KMS-11 (cell line): ENCODE data around the gene SHCBP1L.

Source experiments
- H2AFZ ChIP-seq: fragments of 200-600 bp; sonication (generic); 2 replicates; pipeline ENCODE4 v1.6.1; 2016; ENCODE audit warnings: antibody characterized with exemption, mixed run types, low read depth
- H3K27ac ChIP-seq: fragments of 200-600 bp; sonication (generic); 2 replicates; pipeline ENCODE4 v1.6.1; 2016; ENCODE audit warnings: mild to moderate bottlenecking, mixed run types
- H3K27me3 ChIP-seq: fragments of 200-600 bp; sonication (generic); 2 replicates; pipeline ENCODE4 v1.6.1; 2017; ENCODE audit warnings: mild to moderate bottlenecking, low read depth, mixed run types, moderate library complexity; ENCODE audit not compliant: insufficient read depth
- H3K36me3 ChIP-seq: fragments of 200-600 bp; sonication (generic); 2 replicates; pipeline ENCODE4 v1.6.1; 2017; ENCODE audit warnings: mild to moderate bottlenecking, mixed run types; ENCODE audit not compliant: insufficient read depth
- H3K4me1 ChIP-seq: fragments of 200-600 bp; sonication (generic); 2 replicates; pipeline ENCODE4 v1.6.1; 2016; ENCODE audit warnings: mild to moderate bottlenecking, low read depth, mixed run types; ENCODE audit not compliant: poor library complexity, severe bottlenecking
- H3K4me2 ChIP-seq: fragments of 200-600 bp; sonication (generic); 2 replicates; pipeline ENCODE4 v1.7.0; 2016; ENCODE audit warnings: mild to moderate bottlenecking, mixed run types
- H3K4me3 ChIP-seq: fragments of 200-600 bp; sonication (generic); IDR thresholded peaks from 2 replicates; pipeline ENCODE4 v1.6.1; 2017; ENCODE audit warnings: low read depth, low read length, mixed read lengths; ENCODE audit not compliant: insufficient read depth
- H3K79me2 ChIP-seq: fragments of 200-600 bp; sonication (generic); 2 replicates; pipeline ENCODE4 v1.6.1; 2016; ENCODE audit warnings: low read depth, mixed run types; ENCODE audit not compliant: insufficient read depth
- H3K9ac ChIP-seq: fragments of 200-600 bp; sonication (generic); 2 replicates; pipeline ENCODE4 v1.6.1; 2016; ENCODE audit warnings: mild to moderate bottlenecking, mixed run types
- H4K20me1 ChIP-seq: fragments of 200-600 bp; sonication (generic); 2 replicates; pipeline ENCODE4 v1.6.1; 2016; ENCODE audit warnings: mild to moderate bottlenecking, mixed run types; ENCODE audit not compliant: insufficient read depth
- TF ChIP-seq, protein P1 (sequence below): fragments of 200-600 bp; sonication (generic); conservative IDR thresholded peaks from 2 replicates; pipeline ENCODE4 v1.6.1; 2017; ENCODE audit warnings: low read depth, mild to moderate bottlenecking, antibody characterized with exemption, low read length, moderate library complexity, mixed read lengths

The SHCBP1L gene

DNA sequence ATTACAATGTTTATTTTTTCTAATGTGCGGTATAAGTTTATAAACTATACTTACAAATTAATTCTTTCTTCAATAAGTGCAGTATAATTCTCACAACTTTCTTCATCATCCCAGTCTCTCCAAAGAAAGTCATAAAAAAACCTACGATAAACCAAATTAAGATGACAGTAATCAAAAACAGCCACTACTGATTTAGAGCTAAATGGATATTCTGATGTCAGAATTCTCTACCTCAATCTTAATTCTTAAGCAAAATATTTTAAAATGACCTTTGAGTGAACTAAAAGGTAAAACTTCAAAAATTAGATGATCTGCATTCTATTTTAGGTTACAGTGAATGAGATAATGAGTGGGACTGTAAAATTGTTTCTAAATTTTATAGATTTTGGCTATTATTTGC lies 13.6 kb downstream of the SHCBP1L start:
- TF ChIP-seq, protein P1, sequence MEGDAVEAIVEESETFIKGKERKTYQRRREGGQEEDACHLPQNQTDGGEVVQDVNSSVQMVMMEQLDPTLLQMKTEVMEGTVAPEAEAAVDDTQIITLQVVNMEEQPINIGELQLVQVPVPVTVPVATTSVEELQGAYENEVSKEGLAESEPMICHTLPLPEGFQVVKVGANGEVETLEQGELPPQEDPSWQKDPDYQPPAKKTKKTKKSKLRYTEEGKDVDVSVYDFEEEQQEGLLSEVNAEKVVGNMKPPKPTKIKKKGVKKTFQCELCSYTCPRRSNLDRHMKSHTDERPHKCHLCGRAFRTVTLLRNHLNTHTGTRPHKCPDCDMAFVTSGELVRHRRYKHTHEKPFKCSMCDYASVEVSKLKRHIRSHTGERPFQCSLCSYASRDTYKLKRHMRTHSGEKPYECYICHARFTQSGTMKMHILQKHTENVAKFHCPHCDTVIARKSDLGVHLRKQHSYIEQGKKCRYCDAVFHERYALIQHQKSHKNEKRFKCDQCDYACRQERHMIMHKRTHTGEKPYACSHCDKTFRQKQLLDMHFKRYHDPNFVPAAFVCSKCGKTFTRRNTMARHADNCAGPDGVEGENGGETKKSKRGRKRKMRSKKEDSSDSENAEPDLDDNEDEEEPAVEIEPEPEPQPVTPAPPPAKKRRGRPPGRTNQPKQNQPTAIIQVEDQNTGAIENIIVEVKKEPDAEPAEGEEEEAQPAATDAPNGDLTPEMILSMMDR: no peak
- H3K4me3 ChIP-seq: no peak overlapping the region
- no peak overlapping the region for H3K27ac ChIP-seq
- no peaks in the 10 kb centered on the region for H3K4me1 ChIP-seq
- no peak overlapping the region for H2AFZ ChIP-seq
- H3K36me3 ChIP-seq: no peaks in the 10 kb centered on the region
- no peaks in the 10 kb centered on the region for H3K79me2 ChIP-seq
- H4K20me1 ChIP-seq: no peaks in the 10 kb centered on the region
- no peak overlapping the region for H3K9ac ChIP-seq
- no peaks in the 10 kb centered on the region for H3K27me3 ChIP-seq
- no peak overlapping the region for H3K4me2 ChIP-seq

DNA sequence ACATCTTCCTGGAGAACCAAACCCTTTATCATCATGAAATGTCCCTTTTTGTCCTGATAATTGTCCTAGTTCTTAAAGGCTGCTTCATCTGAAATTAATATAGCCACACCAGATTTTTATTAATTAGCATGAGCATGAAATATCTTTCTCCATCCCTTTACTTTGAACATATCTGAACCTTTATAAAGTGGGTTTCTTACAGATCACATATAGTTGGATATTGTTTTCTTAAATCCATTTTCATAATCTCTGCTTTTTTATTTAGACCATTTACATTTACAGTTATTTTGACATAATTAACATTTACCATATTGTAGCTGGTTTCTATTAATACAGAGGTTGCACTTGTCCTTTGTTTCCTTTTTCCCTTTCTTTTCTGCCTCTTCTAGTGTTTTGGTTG lies 17.2 kb downstream of the SHCBP1L start:
- Histone ChIP-seq H3K4me3 (no peak overlapping the region), H3K27ac (no peak overlapping the region), H3K36me3 (no peaks in the 10 kb centered on the region)

DNA sequence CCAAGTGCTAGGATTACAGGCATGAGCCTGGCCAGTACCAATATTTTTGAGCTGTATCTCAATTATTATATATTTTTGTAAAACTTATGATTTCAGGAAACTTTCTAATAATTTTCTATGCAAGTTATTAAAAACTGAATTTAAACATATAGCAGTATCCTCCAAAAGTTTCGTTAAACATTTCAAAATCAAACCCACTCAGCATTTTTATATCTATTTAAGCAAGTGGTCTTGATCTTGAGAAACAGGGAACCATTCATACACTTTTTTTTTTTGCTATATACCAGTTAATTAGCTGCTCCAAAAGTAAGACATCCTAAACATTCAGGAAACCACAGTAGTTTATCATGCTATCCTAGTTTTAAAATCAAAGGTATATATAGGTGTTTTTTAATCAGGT lies 22.0 kb downstream of the SHCBP1L start:
- H3K4me2 ChIP-seq: no peak overlapping the region
- no peaks in the 10 kb centered on the region for H4K20me1 ChIP-seq
- TF ChIP-seq, protein P1: no peak
- no peaks in the 10 kb centered on the region for H3K27me3 ChIP-seq
- H3K79me2 ChIP-seq: no peaks in the 10 kb centered on the region
- no peak overlapping the region for H2AFZ ChIP-seq
- no peak overlapping the region for H3K9ac ChIP-seq
- no peak overlapping the region for H3K27ac ChIP-seq
- no peak overlapping the region for H3K4me3 ChIP-seq
- no peaks in the 10 kb centered on the region for H3K36me3 ChIP-seq
- no peaks in the 10 kb centered on the region for H3K4me1 ChIP-seq

More for the DNA sequence above, 17.2 kb downstream of the SHCBP1L start:
- no peaks in the 10 kb centered on the region for H3K79me2 ChIP-seq
- no peak overlapping the region for H3K9ac ChIP-seq
- H3K4me2 ChIP-seq: no peak overlapping the region
- TF ChIP-seq, protein P1: no peak
- no peaks in the 10 kb centered on the region for H3K27me3 ChIP-seq
- no peaks in the 10 kb centered on the region for H3K4me1 ChIP-seq
- no peaks in the 10 kb centered on the region for H4K20me1 ChIP-seq
- H2AFZ ChIP-seq: no peak overlapping the region

DNA sequence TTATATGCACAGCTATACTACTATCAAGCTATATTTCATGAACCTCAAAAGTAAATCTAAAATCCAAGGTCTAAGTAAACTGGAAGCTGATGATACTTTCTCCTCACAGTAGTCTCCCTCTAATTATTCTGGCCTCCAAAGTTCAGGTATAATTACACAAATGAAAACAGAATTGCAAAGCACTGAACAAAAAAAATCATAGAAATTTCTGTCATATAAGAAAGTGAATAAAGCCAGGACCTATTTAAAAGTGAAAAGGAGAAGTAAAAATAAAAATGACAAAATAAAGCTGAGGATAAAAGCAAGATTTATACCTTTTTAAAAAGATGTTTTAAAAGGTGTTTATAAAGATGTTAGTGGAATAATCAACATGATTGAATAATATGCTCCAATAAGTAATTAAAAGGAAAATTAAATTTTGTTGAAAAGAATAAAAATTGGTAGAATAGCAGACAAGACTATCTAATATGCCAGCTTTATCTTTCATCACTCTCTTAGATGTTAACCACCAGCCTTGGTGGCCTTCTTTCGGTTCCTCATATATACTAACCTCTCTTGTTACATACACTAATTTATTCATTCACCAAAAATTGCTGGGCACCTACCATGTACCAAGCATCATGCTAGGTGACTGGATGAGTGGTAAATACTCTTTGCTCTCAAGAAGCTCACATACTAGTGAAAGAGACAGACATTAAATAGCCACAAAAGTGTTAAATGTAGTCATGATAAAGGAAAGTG lies 25.1 kb downstream of the SHCBP1L start:
- H3K4me3 ChIP-seq: no peak overlapping the region
- H3K79me2 ChIP-seq: no peaks in the 10 kb centered on the region
- no peak overlapping the region for H3K4me2 ChIP-seq
- TF ChIP-seq, protein P1: no peak
- H3K4me1 ChIP-seq: no peaks in the 10 kb centered on the region
- H2AFZ ChIP-seq: no peak overlapping the region
- no peak overlapping the region for H3K9ac ChIP-seq
- no peak overlapping the region for H3K27ac ChIP-seq
- H4K20me1 ChIP-seq: no peaks in the 10 kb centered on the region
- no peaks in the 10 kb centered on the region for H3K27me3 ChIP-seq
- H3K36me3 ChIP-seq: no peaks in the 10 kb centered on the region
